Activated naive CD4-positive, alpha-beta T cell treated with anti-CD3 and anti-CD28 coated beads, Interleukin-2, amount 50 U/mL, for 72 hours (primary cell): ENCODE results near the gene CASS4. TPM values are rescaled to one million over a fixed set of nuclear protein-coding genes. Genes with fewer than 3 reads are reported as not detected.
A peak's percentile ranks its signal among the peaks of the same experiment; 100 is the strongest.

Experiments used
- ATAC-seq, 2 donors: fragments of 150-1000 bp; cut with Tn5 transposase; 2 replicates each; pipeline ENCODE4 v1.10.0; 2021; ENCODE audit warnings: mild to moderate bottlenecking in 2 of 2, moderate library complexity in 2 of 2
- DNase-seq, 2 donors: peaks; one replicate each; pipeline ENCODE4 v3.0.0; 2021 to 2022; ENCODE audit warnings: low spot score in 2 of 2
- H3K27ac Mint-ChIP-seq, 2 donors: one replicate each; pipeline ENCODE4 v1.8.0; 2022; ENCODE audit warnings: mild to moderate bottlenecking in 2 of 2, mixed read lengths in 2 of 2
- H3K36me3 Mint-ChIP-seq, 2 donors: one replicate each; pipeline ENCODE4 v1.8.0; 2022; ENCODE audit warnings: mixed read lengths in 2 of 2
- H3K9me3 Mint-ChIP-seq, 2 donors: one replicate each; pipeline ENCODE4 v1.8.0; 2022; ENCODE audit warnings: mixed read lengths in 2 of 2
- total RNA-seq, 2 donors: library from RNA; stranded (reverse); gene quantifications; one replicate each; pipeline ENCODE4 v1.2.3, GENCODE V29; 2022

Gene CASS4
- total RNA-seq, 2 donors from 2014 or later: 5.1 to 6.5 TPM

DNA sequence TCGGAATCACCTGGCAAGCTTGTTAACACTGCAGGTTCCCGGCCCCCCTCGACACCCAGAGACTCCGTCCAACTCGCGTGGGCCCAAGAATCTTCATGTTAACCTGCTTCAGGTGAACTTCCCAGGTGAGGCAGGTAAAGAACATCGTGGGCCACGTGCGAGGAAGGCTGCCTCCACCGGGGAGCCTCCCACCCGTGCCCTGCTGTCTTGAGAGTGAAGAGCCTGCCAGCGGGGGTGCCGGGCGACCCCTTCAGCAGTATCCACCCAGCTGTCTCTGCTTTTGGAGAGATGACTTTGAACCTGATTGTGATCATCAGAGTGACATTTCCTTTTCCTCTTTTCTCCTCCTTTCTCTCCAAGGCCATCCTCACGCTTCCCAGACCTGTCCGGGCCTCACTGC, 33.5 kb downstream of the CASS4 start:
- H3K36me3 Mint-ChIP-seq: peaks cover 8 to 12% of the 10 kb centered on the region in 2 donors
- no peak for ATAC-seq
- no peaks in the 10 kb centered on the region for H3K9me3 Mint-ChIP-seq
- no peak overlapping the region for H3K27ac Mint-ChIP-seq
- no peak for DNase-seq

DNA sequence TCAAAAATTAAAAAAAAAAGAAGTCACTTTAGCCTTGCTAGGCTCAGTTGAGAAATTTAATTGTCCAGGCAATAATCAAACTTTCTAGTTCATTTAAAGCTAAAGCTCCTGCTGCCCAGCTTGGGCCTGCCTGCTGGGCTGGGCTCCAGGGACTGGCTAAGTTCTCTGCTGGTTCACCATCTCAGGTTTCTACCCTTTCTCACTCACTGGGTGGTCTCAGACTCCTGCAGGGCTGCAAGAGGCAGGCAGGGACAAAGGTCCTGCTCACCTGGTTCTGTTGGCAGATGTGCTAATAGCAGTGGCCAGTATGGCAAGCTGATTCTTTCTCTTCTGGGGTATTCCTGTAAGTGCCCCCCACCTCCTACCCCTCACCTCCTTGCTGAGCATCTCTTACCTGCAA, 35.2 kb downstream of the CASS4 start:
- H3K27ac Mint-ChIP-seq: no peak overlapping the region
- no peaks in the 10 kb centered on the region for H3K9me3 Mint-ChIP-seq
- H3K36me3 Mint-ChIP-seq: peaks cover 11 to 20% of the 10 kb centered on the region in 2 donors
- no peak for DNase-seq
- ATAC-seq: no peak

DNA sequence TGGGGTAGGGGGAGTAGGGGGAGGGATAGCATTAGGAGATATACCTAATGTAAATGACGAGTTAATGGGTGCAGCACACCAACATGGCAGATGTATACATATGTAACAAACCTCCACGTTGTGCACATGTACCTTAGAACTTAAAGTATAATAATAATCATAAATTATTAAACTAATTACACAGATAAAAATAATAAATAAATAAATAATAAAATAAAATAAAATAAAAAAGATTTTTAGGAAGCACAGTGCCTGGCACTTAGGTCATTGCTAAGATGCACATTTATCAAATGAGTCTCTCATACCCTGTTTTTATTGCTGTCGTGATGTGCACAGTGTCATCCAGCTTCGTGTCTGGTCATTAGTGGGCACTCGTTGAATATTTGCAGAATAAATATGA, 37.4 kb downstream of the CASS4 start:
- H3K9me3 Mint-ChIP-seq: no peaks in the 10 kb centered on the region
- ATAC-seq: no peak
- DNase-seq: no peak
- H3K36me3 Mint-ChIP-seq: peaks cover 5 to 11% of the 10 kb centered on the region in 2 donors
- H3K27ac Mint-ChIP-seq: no peak overlapping the region

DNA sequence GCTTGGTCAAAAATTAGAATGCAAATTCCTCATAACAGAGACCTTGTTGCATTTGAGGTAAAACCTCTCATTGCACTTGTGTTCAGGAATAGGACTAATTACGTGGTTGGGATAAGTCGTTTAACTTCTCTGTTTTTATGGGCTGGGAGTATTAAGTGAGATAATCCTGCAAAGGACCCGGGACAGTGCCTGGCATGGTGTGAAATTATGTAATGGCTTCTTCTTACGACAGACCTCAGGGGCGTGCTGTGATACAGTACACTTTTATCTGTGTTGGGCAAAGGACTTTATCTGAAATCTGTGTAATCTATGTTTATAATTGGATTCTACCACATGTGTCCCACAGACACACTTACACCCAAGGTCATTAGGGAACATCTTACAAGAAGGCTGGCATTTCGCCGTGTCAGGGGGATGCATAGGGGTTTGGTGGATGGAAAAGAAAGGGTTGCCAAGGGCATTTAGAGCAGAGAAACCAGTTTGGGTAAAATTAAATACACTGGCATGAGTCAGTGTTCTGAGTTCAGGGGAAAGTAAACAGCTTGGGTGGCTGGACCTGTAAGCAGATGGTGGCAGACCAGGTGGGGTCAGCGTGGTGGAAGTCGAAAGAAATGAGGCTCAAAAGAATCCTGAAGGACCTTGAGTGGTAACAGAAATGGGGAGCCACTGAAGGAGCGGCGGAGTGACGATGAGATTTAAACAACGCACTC, 39.2 kb downstream of the CASS4 start:
- no peak for DNase-seq
- Mint-ChIP-seq H3K27ac (no peak overlapping the region), H3K9me3 (no peaks in the 10 kb centered on the region), H3K36me3 (peaks cover 5 to 11% of the 10 kb centered on the region in 2 donors)
- ATAC-seq: no peak

DNA sequence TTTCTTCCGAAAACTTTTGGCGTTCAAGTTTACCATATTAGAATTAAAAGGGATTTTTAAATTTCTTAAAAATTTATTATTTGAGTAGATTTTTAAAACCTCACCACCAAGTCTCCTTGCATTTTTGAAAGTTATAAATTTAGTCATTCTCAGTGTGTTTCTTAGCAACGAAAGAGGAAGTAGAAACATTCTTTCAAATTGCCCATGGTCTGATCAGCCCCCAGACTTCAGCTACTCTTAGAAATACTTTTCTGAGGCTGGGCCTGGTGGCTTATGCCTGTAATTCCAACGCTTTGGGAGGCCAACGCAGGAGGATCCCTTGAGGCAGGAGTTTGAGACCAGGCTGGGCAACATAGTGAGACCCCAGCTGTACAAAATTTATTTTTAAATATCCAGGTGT, 41.3 kb downstream of the CASS4 start:
- Mint-ChIP-seq H3K27ac (peak overlapping the region in 1 of 2 donors; percentile 82), H3K36me3 (peaks cover 5 to 11% of the 10 kb centered on the region in 2 donors), H3K9me3 (no peaks in the 10 kb centered on the region)
- DNase-seq: no peak
- no peak for ATAC-seq

DNA sequence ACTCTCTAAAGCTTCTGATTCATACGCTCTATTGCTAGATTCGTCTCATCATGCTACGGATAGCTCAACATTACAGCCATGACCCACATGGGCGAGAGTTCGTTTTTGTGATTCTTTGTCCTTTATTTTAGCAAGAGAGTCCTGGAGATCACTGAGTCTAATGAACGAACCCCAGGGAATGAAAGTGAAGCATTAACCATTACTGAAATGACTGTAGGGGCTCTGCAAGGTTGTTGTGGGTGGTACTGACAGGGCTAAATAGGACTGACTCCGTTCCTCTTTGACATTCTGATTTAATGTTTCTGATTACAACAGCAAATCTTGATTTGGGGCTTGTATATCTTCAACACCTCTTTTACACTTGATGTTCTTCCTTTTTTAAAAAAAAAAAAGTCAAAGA, 42.7 kb downstream of the CASS4 start:
- Mint-ChIP-seq H3K9me3 (no peaks in the 10 kb centered on the region), H3K36me3 (peaks cover 5 to 11% of the 10 kb centered on the region in 2 donors), H3K27ac (peak overlapping the region in 1 of 2 donors; percentile 93)
- DNase-seq: peak in 1 of 2 donors; percentile 39
- peak in 1 of 2 donors; percentile 99 for ATAC-seq

DNA sequence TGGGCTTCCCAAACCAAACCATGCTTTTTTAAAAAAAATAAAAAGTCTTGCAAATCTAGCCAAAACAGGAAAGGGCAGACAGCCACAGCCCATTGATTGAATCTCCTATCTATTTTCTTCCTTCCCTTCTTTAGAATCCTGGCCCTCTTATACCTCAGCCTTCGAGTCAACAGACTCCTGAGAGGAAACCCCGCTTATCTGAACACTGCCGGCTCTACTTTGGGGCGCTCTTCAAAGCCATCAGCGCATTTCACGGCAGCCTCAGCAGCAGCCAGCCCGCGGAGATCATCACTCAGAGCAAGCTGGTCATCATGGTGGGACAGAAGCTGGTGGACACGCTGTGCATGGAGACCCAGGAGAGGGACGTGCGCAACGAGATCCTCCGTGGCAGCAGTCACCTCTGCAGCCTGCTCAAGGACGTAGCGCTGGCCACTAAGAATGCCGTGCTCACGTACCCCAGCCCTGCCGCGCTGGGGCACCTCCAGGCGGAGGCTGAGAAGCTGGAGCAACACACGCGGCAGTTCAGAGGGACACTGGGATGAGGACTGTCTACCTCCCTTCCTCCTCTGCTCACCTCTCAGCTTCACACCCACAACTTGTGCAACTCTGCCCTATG, 46.3 kb downstream of the CASS4 start:
- H3K36me3 Mint-ChIP-seq: no peaks in the 10 kb centered on the region
- no peak for DNase-seq
- no peaks in the 10 kb centered on the region for H3K9me3 Mint-ChIP-seq
- no peak for ATAC-seq
- peak overlapping the region in 1 of 2 donors; percentile 13 for H3K27ac Mint-ChIP-seq

DNA sequence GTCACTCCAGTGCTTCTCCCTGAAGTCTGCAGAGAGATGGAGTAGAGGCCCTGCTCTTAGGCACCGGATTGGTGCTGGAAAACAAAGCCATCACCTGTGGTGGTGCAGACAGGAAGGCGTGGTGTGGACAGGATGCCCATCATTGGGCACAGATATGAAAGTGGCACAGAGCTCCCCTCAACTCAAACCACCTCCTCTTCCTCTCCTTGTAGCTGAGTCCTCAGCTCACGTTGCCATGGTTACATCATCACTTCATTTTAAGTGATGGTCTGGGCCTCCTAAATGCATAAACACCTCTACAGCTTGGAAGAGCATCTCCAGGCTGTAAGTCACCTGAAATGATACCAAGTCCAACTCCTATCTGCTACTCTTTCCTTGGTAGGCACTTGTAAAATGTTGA, 48.4 kb downstream of the CASS4 start:
- peak; percentile 47 to 59 for ATAC-seq

DNA sequence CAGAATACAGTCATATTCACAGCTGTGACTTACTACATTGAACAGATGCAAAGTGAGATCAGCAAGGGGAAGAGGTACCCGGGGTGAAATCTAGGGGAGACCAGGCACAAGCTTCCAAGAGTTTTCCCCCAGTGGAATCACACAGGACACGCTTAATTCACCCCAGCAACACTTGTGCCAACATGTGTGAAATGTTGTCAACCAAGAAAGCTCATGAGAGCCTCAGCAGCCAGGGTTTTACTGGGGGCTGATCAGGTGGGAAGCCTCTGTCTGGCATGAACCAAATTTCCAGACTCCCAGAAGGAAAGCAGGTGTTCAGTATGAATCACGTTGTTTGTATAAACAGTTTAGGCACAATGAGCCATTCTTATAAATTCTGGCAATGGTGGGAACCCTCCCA, 49.5 kb downstream of the CASS4 start:
- no peak for DNase-seq
- H3K9me3 Mint-ChIP-seq: no peaks in the 10 kb centered on the region
- no peaks in the 10 kb centered on the region for H3K36me3 Mint-ChIP-seq
- no peak for ATAC-seq
- H3K27ac Mint-ChIP-seq: peak overlapping the region in 1 of 2 donors; percentile 20

More for the DNA sequence above, 48.4 kb downstream of the CASS4 start:
- H3K9me3 Mint-ChIP-seq: no peaks in the 10 kb centered on the region
- peak overlapping the region in 1 of 2 donors; percentile 20 for H3K27ac Mint-ChIP-seq
- no peak for DNase-seq
- no peaks in the 10 kb centered on the region for H3K36me3 Mint-ChIP-seq

DNA sequence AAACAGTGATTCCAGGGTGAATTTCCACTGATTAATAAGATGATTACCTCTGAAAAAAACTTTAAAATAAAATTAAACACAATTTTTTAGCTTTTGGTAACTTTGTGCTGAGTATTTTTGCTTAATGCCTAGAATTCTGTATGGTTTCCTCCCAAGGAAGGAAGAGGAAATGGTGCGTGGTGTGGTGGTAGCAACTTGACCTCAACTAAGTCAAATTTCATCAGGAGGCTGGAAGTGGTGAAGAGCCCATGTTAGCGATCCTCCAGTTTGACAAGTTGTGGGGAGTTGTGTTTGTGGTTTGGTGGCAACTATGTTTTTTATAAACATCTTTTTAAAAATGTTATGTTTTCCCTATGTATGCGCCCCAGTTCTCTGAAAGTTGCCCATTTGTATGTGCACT, 51.4 kb downstream of the CASS4 start:
- no peak for ATAC-seq
- no peaks in the 10 kb centered on the region for H3K9me3 Mint-ChIP-seq
- H3K36me3 Mint-ChIP-seq: peaks cover 1 to 2% of the 10 kb centered on the region in 2 donors
- no peak for DNase-seq
- no peak overlapping the region for H3K27ac Mint-ChIP-seq

DNA sequence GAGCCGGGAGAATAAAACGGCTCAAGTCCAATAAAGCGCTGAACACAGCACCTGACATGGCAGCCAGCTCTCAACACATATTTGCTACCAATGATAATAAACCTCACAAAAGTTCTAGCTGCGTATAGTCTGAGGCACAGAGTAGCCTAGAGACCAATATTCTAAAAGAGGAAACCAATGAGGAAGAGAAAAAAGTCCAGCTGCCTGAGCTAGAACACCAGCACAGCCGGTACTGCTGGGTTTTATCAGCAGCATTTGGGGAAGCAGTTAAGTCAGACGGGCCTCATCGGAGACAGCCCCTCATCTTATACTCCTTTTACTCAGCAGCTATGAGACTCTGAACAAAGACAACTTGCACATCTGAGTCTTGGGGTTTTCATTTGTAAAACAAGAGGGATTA, 53.9 kb downstream of the CASS4 start:
- no peaks in the 10 kb centered on the region for H3K9me3 Mint-ChIP-seq
- ATAC-seq: no peak
- H3K36me3 Mint-ChIP-seq: peaks cover 5 to 11% of the 10 kb centered on the region in 2 donors
- DNase-seq: no peak
- no peak overlapping the region for H3K27ac Mint-ChIP-seq

DNA sequence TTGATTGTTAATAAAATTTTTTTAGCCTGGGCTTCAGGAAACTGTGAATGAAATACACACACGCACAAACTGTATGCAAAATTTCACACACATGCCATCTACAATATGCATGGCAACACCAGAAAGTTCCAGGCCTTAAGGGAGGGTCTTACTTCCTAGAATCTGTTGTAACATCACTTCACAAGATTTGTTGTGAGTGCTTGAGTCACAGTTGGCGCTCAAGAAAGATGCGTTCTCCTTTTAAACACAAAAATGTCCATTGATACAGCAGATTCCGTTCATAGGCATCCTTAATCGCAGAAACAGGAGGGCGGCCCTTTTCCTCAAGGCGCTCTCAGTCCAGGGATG, 55.9 kb downstream of the CASS4 start:
- peaks cover 5 to 11% of the 10 kb centered on the region in 2 donors for H3K36me3 Mint-ChIP-seq
- DNase-seq (no peak), ATAC-seq (peak; percentile 1 to 8)
- peak overlapping the region; percentile 97 to 100 for H3K27ac Mint-ChIP-seq
- no peaks in the 10 kb centered on the region for H3K9me3 Mint-ChIP-seq

DNA sequence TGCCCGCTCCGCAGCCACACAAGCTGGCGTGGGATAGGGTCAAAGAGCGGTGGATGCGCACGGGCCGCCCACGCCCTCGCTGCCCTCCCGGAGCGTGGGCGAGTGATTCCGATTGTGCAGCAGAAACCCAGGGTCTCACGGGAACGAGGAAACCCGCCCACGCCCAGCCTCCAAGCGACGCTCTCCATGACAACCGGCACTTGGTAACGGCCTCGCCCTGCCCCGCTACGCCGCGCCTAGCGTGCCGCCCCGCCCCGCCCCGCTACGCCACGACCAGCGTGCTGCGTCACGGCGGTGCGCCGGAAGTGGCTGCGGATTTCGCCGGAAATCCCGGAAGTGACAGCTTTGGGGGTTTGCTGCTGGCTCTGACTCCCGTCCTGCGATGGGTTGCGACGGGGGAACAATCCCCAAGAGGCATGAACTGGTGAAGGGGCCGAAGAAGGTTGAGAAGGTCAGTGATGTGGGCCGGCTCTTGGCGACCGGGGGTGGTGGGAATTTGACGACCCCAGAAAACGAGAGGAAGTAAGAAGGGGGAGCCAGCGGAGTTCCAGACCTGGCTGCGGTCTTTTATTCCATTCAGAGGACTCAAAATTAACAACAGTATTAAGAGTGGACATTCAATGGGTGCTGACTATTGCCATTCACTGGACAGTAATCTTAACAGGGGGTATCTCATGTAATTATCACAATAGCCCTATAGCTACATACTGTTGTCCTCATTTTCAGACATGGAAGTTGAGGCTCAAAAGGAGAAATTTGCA, 56.4 kb downstream of the CASS4 start, which contains the start of gene RTF2:
Gene RTF2, plus strand, starts transcription at position 312 of the 761 bp plus-strand sequence. Its CDS starts 71 bp downstream, at position 383.
- DNase-seq (peak; percentile 96 to 97), ATAC-seq (peak; percentile 99 to 100)
- Mint-ChIP-seq H3K36me3 (peaks cover 5 to 11% of the 10 kb centered on the region in 2 donors), H3K27ac (peak within 1 kb of the TSS; percentile 97 to 100), H3K9me3 (no peaks in the 10 kb centered on the region)

DNA sequence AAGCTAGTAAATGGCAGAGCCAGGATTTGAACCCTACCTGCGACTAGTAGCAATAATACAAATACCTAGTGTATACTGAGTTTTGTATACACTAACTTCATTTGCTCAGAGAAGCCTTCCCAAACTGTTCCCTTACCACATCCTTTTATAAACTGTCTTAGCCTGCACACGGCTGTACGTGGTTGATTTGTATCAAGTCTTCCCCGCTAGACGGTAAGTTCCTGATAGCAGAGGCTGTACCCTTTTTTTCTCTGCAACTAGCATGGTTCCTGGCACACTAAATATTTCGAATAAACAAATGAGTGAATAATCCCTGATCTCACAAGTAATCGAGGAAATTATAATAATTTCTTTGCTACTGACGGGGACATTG, 57.0 kb downstream of the CASS4 start:
- no peaks in the 10 kb centered on the region for H3K9me3 Mint-ChIP-seq
- peaks cover 5 to 11% of the 10 kb centered on the region in 2 donors for H3K36me3 Mint-ChIP-seq
- DNase-seq (no peak), ATAC-seq (no peak)
- H3K27ac Mint-ChIP-seq: peak overlapping the region; percentile 91 to 97

DNA sequence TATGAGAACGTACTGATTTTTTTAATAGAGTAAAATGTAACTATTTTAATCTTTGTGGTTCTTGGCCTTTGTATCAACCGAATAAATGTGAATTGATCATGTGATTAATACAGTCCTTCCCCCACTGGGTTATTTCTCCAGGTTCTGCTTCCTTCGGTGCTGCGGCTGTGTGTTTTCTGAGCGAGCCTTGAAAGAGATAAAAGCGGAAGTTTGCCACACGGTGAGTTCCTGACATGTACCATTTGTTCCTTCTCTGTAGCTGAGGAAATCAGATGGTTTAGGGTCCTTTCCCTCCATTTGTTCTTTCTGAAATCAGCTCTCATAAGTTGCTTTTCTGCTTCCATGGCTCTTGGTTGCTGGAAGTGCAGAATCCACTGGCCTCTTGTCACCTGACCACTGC, 71.9 kb downstream of the CASS4 start:
- H3K36me3 Mint-ChIP-seq: peaks cover 8 to 11% of the 10 kb centered on the region in 2 donors
- H3K9me3 Mint-ChIP-seq: no peaks in the 10 kb centered on the region
- ATAC-seq (no peak), DNase-seq (no peak)
- H3K27ac Mint-ChIP-seq: peak overlapping the region; percentile 21 to 97

DNA sequence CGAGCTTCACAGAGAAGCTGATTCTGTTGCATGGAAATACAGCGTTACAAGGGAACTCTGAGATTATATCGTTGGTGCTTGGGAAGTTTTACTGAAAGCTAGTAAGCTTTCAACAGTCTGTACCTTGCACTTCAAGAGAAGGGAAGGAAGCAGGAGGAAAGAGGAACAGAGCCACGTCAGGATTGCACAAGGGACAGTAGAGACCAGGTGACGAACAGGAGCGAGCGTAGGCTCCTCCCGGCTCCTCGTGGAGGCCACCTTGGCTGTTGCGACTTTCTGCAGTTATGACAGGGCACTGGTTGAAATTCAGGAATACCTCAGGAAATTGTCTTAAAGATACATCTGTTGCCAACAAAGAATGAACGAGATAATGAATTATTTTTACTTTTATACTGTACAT, 75.2 kb downstream of the CASS4 start:
- H3K36me3 Mint-ChIP-seq: peaks cover 8 to 16% of the 10 kb centered on the region in 2 donors
- no peak for ATAC-seq

DNA sequence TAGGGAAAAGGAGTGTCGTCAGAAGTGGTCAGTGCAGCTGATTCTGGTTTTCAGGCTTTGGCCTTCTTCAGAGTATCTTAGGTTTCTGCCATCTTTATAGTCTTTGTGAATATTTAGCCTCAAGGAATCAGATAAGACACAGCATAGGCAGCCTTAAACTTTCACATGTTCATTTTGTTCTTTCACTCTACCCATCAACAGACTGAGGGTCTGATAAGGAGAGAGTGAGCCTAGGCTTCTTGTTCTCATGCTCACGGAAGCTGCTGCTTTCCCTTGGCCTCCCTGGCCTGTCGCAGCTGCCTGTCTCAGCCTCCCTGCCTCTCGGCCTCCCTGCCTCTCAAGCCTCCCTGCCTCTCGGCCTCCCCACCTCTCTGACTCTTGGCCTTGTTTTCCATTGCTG, 76.5 kb downstream of the CASS4 start:
- Mint-ChIP-seq H3K27ac (no peak overlapping the region), H3K36me3 (peaks cover 8 to 16% of the 10 kb centered on the region in 2 donors), H3K9me3 (no peaks in the 10 kb centered on the region)
- ATAC-seq (no peak), DNase-seq (no peak)

More for the DNA sequence above, 75.2 kb downstream of the CASS4 start:
- no peaks in the 10 kb centered on the region for H3K9me3 Mint-ChIP-seq
- peak overlapping the region in 1 of 2 donors; percentile 33 for H3K27ac Mint-ChIP-seq
- DNase-seq: no peak
